ENCODE results near the gene G2E3.

- TF ChIP-seq POLR2A (IDR thresholded peaks at IDR 0.05) = no peak
- TF ChIP-seq CTCF (IDR thresholded peaks at IDR 0.05) = peak in 1 of 3 donors; percentile 34
These were observed 98.7 kb downstream of the G2E3 start for GRCh38 chr14:30657606-30658163.
